Skin epidermis (tissue), 12 donors: Measurements from ENCODE around the gene OLFM3.

Experiments
- H3K27ac ChIP-seq, 21 experiments: fragments of 200-600 bp; sonication (generic) in 11 of 21; one replicate each; pipeline ENCODE4 v1.5.0; 2020; ENCODE audit warnings: mild to moderate bottlenecking in 3 of 21, inconsistent platforms in 2 of 21, moderate library complexity in 2 of 21
- H3K4me3 ChIP-seq, 7 experiments: fragments of 200-600 bp; sonication (generic) in 2 of 7; one replicate each; pipeline ENCODE4 v1.5.0; 2020; ENCODE audit warnings: inconsistent platforms in 2 of 7, mild to moderate bottlenecking in 2 of 7, moderate library complexity in 1 of 7

The OLFM3 gene

DNA sequence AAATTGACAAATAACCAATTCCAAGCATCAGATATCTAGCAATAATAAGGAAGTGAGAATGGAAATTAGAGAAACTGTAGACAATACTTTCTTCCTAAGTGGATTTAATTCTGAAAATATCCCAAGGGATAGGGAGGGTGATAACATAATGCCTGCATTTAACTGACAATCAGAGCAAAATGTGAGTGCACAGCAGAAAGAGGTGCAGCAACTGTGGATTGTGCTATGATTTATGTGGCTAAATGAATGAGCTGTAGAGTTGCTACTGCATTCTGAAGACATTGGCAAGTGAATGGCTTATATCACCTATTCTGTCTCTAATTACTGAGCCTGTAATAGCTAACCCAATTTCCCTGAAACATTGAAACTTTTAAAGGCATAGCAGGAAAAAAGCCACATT, 39.0 kb downstream of the OLFM3 start:
- Histone ChIP-seq H3K4me3 (no peak overlapping the region), H3K27ac (no peak overlapping the region)

DNA sequence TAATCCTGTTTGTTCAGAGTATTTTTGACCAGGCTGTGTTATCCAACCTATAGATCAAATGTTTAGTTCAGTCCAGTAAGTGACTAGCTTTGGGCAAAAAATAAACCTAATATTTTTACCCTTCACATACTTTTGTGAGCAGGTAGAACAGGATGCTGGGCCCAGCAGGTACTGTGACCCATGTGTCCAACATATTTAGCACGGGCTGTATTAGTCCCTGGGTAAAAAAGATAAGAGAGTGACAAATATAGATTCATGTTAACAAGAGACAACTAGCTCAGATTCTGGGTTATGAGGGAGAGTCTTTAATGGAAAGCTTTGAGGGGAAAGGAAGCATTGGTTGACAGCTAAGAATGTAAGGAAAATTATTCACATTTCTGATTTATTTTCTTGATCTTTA, 43.1 kb downstream of the OLFM3 start:
- Histone ChIP-seq H3K4me3 (no peak overlapping the region), H3K27ac (no peak overlapping the region)

DNA sequence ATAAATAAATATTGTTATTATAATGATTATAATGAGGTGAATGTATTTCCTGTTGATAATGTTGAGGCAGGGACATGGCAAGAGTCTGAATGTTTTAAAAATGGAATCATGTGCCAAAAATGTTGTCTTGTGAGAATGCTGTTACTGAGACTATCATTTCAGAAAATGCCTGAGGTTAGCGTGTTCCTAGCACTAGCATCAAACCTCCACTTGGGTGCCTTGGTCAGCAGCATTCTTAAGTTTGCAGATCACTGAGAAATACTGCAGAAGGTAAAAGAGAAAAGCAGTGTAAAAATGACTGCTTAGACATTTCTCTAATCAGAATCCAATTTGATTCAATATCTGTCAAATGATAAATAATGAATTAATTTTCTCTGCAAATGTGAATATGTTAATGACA, 50.8 kb downstream of the OLFM3 start:
- Histone ChIP-seq H3K27ac (no peak overlapping the region), H3K4me3 (no peak overlapping the region)

DNA sequence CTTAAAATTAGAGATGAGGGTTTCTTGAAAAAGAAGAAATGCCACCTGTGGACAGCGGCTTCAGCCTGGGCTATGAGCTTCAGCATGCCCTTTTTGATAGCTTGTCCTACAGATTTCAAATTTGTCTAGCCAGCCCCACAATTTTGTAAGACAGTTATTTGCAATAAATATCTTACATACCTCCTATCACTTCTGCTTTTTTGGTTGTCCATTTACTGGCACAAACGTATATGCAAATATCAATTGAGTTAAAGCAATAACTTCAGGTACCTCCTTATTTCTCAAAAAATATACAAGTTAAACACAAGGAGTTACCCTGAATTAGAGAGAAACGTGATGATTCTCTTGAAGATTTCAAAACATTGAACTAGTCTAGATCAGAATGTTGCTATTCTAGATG, 53.5 kb downstream of the OLFM3 start:
- H3K4me3 ChIP-seq: no peak overlapping the region
- no peak overlapping the region for H3K27ac ChIP-seq

DNA sequence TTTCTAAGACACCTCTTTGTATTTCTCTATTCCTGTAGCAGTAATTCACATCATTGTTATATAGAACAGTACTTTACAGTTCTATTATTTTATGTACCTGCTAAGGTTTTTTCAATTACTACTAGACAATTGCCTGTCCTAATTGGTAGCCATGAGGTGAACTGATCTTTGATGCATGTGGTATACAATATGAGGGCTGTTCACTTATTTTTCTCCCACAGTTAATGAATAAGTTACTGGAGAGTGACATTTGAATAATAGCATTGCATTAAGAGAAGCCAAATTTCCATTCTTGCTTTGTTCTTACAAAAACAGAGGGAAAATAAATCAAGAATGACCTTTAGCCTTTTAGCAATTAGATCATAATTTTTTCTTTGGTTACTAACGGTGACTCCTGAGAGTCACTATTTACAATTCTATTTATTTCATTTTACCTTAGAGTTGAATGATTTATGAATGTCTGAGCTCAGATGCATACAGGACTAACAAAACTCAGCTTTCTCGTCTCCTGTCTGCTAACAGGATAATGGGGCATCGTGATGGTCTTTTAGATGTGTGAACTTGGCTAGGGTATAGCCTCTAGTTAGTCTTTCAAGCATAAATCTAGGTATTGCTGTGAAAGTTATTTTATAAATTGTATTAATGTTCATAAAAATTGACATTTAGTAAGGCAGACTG, 54.1 kb downstream of the OLFM3 start:
- no peak overlapping the region for H3K27ac ChIP-seq
- no peak overlapping the region for H3K4me3 ChIP-seq

DNA sequence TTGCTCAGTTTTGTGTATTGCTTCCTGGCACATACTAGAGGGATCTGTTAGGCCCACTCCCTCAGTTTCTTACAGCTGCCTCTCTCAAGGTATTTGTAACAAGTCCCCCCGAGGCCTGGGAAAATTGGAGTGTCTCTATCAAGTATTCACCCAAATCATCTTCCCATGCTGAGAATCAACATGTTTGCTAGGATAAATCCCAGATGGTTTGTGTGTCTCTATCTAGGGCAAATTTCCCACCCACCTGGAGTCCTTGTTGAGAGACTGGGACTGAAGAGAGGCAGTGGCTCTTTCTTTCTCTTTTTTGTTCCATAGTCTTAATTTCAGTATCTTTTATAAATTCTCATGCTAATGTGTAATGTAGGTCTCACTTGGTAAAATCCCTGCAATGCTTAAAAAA, 58.0 kb downstream of the OLFM3 start:
- Histone ChIP-seq H3K4me3 (no peak overlapping the region), H3K27ac (no peak overlapping the region)

DNA sequence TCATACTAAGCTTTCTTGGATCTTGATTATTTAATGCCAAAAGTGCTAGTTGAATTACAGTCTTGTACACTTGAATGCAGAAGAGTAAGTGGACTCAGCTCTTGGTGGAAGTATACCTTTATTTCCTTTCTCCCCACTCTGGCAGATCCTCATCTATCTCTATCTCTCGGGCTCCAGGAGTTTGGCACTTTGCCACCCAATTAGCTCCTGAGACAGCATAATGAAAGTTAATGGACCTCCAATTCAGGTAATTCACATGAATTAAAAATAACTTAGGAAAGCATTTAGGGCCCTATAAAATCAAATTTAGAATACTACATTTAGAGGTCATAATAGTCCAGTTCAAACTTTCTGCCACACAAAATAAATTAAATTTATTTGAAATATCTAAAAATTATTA, 67.4 kb downstream of the OLFM3 start:
- H3K4me3 ChIP-seq: no peak overlapping the region

DNA sequence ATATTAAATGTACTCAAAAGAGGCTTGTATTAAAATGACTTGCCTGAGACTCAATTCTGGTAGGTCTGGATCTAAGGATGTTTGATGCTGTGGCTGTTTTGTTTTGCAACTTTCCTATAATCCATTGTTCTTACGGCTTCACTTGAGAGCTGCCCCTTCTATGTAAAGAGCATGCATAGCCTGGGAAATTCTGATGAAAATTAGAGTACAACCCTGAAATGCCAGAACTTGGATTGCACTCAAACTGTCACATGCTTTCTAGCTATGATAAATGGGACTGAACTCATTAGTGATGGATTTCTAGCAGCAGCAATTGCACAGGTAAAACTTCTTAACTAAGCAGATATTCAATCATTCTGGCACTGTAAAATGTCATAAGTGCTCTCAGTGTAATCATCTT, 67.9 kb downstream of the OLFM3 start:
- no peak overlapping the region for H3K27ac ChIP-seq
- H3K4me3 ChIP-seq: no peak overlapping the region

More for the DNA sequence above, 67.4 kb downstream of the OLFM3 start:
- H3K27ac ChIP-seq: no peak overlapping the region

DNA sequence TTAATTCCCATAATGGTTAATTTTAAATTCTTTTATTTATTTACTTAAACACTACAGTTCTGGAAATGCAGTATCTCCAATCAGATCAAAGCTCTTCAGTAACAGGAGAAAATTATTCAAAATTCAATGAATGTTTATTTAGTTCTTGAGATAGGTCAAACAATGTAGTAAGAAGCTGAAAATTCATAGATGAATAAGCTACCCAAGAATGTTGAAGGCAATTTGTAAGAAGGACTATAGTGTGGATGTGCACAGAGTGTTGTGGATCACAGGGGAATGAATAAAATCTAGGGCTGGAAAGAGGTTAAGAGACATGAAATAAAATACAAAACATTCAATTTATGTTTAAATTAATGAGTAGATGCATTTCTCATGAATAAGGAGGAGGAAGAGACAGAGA, 72.0 kb downstream of the OLFM3 start:
- no peak overlapping the region for H3K4me3 ChIP-seq

DNA sequence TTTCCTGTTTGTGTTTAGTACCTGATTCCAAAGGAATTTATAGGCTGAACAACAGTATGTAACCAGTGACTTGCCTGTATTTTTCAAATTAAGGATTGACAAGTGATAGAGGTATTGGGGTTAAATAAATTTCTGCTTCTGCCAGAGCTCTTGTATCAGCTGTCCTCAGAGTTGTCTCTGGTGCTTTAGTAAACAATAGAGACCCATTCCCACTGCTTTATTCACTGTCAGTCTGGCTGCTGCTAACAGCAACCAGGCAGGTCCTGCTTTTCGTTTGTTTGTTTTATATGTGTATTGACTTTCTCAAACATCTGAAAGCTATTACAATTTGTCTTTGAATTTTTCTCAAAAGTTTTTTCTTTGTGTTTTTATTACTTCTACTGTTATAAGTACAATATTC, 76.1 kb downstream of the OLFM3 start:
- Histone ChIP-seq H3K27ac (no peak overlapping the region), H3K4me3 (no peak overlapping the region)

More for the DNA sequence above, 72.0 kb downstream of the OLFM3 start:
- no peak overlapping the region for H3K27ac ChIP-seq

DNA sequence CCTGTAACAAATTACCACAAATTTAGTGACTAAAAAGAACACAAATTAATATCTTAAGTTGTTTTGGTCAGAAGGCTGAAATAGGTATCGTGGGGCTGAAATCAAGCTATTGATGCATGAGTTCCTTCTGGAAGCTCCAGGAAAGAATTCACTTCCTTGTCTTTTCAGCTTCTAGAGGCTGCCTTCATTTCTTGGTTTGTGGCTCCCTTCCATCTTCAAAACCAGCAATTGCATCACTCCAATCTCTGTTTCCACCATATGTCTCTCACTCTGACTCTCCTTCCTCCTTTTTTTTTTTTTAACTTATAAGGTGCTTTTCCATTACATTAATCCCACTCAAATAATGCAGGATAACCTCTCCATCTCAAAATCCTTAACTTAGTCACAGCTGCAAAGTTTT, 78.4 kb downstream of the OLFM3 start:
- H3K4me3 ChIP-seq: no peak overlapping the region
- H3K27ac ChIP-seq: no peak overlapping the region

DNA sequence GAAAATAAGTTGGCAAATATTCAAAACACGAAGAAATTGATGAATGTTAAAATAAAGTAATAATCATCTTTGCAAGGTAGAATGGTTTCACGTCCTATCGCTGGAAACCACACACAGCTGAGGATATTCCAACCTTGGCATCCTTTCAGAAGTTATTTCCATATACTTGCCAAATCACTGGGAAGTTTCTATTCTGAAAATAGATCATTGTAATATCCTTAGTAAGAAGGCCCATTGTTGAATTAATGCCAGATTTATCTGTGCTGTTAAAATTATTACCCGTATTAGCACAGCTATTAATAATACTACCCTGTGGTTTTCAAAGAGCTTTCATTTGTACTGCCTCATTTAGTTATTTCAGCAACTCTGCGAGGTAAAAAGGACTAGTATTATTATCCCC, 81.1 kb downstream of the OLFM3 start:
- H3K27ac ChIP-seq: no peak overlapping the region
- no peak overlapping the region for H3K4me3 ChIP-seq

DNA sequence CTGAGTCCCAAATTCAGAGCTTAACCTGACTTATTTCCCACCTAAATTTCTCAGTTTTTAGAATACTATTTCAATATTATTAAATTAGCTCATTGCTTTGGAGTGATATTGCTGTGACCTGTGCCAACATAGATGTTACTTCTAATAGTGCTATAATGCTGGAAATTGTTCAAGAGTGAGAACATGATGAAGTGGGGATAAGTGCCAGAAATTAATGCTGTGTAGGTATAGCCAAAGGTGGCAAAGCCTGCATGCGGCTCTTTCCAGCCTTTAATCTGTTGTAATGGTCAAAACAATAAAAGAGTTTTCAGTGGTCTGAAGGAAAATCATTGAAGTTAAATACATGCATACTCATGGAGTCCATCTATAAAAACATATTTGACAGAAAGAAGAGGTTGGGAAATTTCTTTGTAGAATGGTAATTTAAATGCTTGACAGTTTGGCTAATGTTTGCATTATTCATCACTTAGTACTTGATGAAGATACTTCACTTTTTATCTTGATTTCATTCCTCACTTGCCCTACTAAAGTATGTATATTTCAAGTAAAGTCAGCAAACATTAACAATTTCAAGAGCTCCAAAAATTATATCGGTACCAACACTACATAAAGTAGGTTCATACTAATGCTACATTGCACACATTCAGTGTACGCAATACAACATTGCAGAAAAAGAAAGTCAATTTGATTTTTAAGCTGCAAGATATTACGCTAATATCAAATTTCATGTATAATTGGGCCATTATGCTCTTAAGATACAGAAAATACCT, 82.1 kb downstream of the OLFM3 start:
- H3K4me3 ChIP-seq: no peak overlapping the region
- no peak overlapping the region for H3K27ac ChIP-seq

DNA sequence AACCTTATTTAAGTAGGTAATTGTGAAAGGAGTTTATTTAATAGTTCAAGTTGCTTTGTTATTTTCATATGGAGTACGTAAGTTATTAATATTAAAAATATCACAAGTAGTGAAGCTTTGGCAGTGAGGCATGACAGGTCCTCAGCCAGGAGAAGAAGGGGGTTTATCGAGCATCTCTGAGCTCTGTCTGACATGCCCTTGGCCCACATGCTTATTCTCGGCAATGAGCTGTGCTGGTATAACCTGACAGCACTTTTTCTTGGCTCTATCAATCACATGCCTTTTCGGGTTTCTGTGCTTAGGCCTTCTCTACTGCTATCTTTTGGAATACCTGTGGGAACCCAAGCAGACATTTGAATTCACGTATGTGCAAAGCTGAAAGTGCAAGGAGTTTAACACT, 84.8 kb downstream of the OLFM3 start:
- no peak overlapping the region for H3K4me3 ChIP-seq
- H3K27ac ChIP-seq: no peak overlapping the region

DNA sequence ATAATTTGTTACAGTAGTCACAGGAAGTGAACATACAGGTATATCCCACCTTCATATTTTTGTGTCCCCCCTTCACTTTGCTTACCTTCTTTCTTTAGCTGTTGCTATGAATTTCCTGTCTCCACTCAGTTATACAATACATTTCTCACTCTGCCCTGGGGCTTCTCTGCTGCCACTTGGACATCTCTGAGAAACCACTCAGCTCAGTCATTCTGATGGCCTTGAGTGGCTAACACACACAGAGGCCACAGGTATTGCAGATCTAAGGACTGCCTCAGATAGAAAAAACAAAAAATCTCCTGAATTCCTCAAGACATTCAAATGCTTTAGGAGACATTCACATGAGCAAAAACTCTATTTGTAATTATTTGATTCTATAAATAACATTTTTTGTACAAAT, 87.7 kb downstream of the OLFM3 start:
- no peak overlapping the region for H3K4me3 ChIP-seq
- no peak overlapping the region for H3K27ac ChIP-seq

DNA sequence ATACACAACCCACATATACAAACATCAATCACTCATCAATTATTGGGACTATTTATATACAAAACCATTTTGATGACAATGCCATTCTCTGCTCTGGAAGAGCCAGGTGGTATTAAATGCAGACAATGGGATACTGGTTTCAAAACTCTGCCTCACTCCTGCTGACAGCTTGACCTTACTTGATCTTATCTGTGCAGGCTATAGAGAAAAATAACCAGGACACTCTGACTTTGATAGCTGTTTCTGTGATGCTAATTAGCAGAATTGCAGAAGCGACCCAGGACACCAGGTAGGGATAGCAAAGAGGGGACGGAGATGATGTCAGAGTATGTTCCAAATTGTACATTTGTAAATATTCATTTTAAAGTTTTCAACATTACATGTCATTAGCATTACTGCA, 89.5 kb downstream of the OLFM3 start:
- no peak overlapping the region for H3K27ac ChIP-seq
- H3K4me3 ChIP-seq: no peak overlapping the region

DNA sequence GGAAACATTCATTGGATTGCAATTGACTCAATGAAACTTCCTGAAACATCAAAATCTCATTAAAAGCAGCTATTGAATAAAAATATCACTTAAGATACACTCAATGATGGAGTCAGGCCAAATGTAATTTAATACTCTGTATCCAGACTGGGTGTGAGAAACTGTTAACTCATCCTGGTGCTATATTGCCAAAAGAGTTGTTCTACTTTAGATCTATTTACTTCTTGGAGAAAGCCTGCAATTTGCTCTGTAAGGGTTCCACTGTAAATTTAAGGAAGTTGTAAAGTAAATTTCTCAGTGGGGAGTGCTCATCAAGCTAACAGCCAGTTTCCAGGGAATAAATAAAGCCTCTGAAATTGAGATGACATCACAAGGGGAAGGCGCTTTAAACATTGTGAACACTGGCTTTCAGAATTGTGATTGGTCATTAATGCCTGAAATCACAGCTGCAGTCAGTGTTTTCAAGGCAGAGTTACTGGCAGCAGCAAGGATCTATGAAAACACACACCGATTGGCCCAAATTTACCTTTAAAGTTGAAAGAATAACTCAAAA, 91.4 kb downstream of the OLFM3 start:
- Histone ChIP-seq H3K27ac (no peak overlapping the region), H3K4me3 (no peak overlapping the region)

DNA sequence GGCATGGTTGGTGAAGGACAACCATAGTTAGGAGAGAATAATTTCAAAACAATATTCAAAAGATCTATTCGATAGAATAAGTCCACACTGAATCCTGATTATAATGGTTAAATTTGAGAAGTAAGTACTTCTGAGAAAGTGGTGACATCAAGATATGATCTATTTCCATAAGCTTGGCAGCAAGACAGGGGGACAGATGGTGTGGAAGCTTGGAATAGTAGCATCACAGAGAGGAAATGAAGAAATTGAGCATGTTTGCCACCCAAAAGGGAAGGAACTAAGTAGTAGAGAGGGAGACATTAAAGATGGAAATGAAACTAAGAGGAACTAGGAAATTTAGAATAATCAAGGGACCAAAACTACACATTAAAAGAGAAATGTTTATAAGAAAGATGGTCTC, 94.5 kb downstream of the OLFM3 start:
- Histone ChIP-seq H3K4me3 (no peak overlapping the region), H3K27ac (no peak overlapping the region)

DNA sequence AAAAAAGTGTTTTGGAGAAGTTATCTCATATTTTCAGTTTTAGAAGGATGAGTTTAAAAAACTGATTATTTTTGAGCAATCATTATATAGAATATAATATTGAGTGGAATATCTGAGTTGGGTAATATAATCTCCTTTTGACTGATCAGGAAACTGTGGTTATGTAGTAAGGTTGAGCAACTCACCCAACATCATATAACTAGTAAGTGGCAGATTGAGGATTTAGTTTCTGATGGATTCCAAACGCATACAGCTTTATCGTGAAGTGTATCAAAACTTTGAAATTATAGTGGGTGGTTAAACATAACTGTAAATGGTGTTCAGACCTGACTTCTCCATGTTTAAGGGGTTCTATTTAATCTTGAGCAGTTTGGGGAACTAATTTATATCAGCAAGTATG, 98.6 kb downstream of the OLFM3 start:
- Histone ChIP-seq H3K4me3 (no peak overlapping the region), H3K27ac (no peak overlapping the region)

DNA sequence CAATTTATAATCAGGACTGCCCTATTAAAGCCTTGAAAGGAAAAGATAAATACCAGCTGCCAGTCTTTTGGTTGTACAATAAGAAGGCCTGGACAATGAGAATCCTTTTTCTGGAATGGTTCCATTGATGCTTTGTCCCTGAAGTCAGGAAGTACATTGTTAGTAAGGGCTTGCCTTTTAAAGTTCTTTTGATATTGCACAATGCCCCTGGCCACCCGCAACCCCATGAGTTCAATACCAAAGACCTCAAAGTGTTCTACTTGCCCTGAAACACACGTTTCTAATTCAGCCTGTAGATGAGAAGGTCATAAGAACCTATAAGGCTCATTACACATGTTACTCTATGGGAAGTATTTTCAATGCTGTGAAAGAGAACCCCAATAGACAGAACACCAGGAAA, 112.1 kb downstream of the OLFM3 start:
- H3K27ac ChIP-seq: no peak overlapping the region
- no peak overlapping the region for H3K4me3 ChIP-seq

DNA sequence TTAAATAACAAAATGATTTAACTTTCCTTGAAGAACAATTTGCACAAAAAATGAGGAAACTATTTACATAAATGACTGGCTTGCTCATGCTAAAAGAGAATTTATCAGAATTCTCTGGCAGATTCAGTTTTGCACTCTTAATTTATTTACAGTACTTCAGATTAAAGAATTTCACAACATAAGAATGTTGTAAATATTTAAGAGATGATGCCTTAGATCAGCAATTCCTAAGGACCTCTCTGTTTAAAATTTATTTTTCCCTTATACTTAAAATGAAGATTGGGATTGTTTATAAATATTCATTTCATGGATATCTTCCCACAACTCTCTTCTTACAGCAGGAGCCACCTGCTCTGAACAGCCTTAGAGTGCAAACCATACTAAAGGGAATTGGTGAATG, 120.8 kb downstream of the OLFM3 start:
- no peak overlapping the region for H3K4me3 ChIP-seq

More for the DNA sequence above, 120.8 kb downstream of the OLFM3 start:
- no peak overlapping the region for H3K27ac ChIP-seq
